ENCODE results near the gene SGCD. TPM values are rescaled to one million over a fixed set of nuclear protein-coding genes. Genes with fewer than 3 reads are reported as not detected.

Gene SGCD
- total and polyA plus RNA-seq, 9 of the 15 experiments (the other 6 are each of a cell fraction or from before 2014, with no cell fraction given), result not detected

DNA sequence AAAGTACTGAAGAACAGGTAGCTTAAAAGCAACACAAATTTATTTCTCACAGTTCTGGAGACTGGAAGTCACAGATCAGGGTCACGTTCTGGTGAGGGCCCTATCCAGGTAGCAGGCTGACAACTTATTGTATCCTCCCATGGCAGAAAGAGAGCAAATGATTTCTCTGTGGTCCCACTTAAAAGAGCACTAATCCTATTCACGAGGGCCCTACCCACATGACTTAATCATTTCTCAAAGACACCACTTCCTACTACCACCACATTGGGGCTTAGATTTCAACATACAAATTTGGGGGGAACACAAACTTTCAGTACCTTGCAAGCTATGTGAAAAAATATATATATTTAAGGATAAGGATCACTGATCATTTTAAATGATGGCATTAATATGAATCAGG is 447.3 kb downstream of the SGCD start:
- WGBS (ENCODE audit: insufficient coverage, low coverage, missing lambda C conversion rate), result 0% methylated on average over 2 of the region's 2 CpGs
- BruUV-seq (replicated peaks), result no TSS peak
- no peak overlapping the region for H3K9ac ChIP-seq (ENCODE audit: insufficient read depth in 1 of 2, low read depth in 2 of 2, low read length in 2 of 2)
- no peak for FAIRE-seq
- no peak overlapping the region for H3K4me3 ChIP-seq
- in situ Hi-C loops (cut with MboI), result no loop called here
- H3K9me1 ChIP-seq (ENCODE audit: control insufficient read depth, insufficient read depth, low read length), result no peaks in the 10 kb centered on the region
- no peak overlapping the region for H3K27ac ChIP-seq (ENCODE audit: extremely low read depth, low read depth, low read length)
- no peak for DNase-seq (ENCODE audit: extremely low read depth in 1 of 4, low spot score in 3 of 4)
- intact Hi-C loops (cut with micrococcal nuclease), result no loop called here
- ATAC-seq, result no peak
- H3K9me3 ChIP-seq (replicated peaks; ENCODE audit: control insufficient read depth, insufficient read depth, low read depth, low read length), result no peaks in the 10 kb centered on the region
- H2AFZ ChIP-seq (ENCODE audit: low read depth, low read length), result no peak overlapping the region
- ChIA-PET POLR2A (no interaction called here), CTCF (ENCODE audit: low intra/inter-chr PET ratio) (no interaction called here)
- H4K20me1 ChIP-seq (replicated peaks; ENCODE audit: control insufficient read depth, insufficient read depth, low read length), result no peaks in the 10 kb centered on the region
- no peaks in the 10 kb centered on the region for H3K36me3 ChIP-seq (ENCODE audit: control insufficient read depth, insufficient read depth, low read length)
- H3K4me2 ChIP-seq (ENCODE audit: insufficient read depth, low read length), result no peak overlapping the region
- H3K79me2 ChIP-seq (ENCODE audit: control insufficient read depth, insufficient read depth, low read length), result no peaks in the 10 kb centered on the region
- H3K27me3 ChIP-seq (ENCODE audit: control insufficient read depth in 2 of 2, insufficient read depth in 2 of 2, low read length in 2 of 2), result no peaks in the 10 kb centered on the region
- no peaks in the 10 kb centered on the region for H3K4me1 ChIP-seq (replicated peaks in 1 of 2; ENCODE audit: control insufficient read depth in 2 of 2, insufficient read depth in 2 of 2, low read length in 2 of 2)
- TF ChIP-seq, protein P1, sequence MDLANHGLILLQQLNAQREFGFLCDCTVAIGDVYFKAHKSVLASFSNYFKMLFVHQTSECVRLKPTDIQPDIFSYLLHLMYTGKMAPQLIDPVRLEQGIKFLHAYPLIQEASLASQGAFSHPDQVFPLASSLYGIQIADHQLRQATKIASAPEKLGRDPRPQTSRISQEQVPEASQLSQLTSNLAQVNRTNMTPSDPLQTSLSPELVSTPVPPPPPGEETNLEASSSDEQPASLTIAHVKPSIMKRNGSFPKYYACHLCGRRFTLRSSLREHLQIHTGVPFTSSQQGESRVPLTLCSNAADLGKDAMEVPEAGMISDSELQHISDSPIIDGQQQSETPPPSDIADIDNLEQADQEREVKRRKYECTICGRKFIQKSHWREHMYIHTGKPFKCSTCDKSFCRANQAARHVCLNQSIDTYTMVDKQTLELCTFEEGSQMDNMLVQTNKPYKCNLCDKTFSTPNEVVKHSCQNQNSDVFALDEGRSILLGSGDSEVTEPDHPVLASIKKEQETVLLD (IDR thresholded peaks at IDR 0.05), result no peak
- TF ChIP-seq ZBTB43 (CRISPR knock-in tag; IDR thresholded peaks at IDR 0.05) (no peak), ZC3H4 (CRISPR knock-in tag; IDR thresholded peaks at IDR 0.05; ENCODE audit: borderline replicate concordance) (no peak), EWSR1 (IDR thresholded peaks at IDR 0.05; ENCODE audit: borderline replicate concordance, low read depth, partially characterized antibody) (no peak), ZNF507 (tag; conservative IDR thresholded peaks at IDR 0.05) (no peak), KHSRP (IDR thresholded peaks at IDR 0.05) (no peak), MAX (CRISPR knock-in tag; IDR thresholded peaks at IDR 0.05) (no peak), MCM7 (IDR thresholded peaks at IDR 0.05) (no peak)
- TF ChIP-seq, protein P2, sequence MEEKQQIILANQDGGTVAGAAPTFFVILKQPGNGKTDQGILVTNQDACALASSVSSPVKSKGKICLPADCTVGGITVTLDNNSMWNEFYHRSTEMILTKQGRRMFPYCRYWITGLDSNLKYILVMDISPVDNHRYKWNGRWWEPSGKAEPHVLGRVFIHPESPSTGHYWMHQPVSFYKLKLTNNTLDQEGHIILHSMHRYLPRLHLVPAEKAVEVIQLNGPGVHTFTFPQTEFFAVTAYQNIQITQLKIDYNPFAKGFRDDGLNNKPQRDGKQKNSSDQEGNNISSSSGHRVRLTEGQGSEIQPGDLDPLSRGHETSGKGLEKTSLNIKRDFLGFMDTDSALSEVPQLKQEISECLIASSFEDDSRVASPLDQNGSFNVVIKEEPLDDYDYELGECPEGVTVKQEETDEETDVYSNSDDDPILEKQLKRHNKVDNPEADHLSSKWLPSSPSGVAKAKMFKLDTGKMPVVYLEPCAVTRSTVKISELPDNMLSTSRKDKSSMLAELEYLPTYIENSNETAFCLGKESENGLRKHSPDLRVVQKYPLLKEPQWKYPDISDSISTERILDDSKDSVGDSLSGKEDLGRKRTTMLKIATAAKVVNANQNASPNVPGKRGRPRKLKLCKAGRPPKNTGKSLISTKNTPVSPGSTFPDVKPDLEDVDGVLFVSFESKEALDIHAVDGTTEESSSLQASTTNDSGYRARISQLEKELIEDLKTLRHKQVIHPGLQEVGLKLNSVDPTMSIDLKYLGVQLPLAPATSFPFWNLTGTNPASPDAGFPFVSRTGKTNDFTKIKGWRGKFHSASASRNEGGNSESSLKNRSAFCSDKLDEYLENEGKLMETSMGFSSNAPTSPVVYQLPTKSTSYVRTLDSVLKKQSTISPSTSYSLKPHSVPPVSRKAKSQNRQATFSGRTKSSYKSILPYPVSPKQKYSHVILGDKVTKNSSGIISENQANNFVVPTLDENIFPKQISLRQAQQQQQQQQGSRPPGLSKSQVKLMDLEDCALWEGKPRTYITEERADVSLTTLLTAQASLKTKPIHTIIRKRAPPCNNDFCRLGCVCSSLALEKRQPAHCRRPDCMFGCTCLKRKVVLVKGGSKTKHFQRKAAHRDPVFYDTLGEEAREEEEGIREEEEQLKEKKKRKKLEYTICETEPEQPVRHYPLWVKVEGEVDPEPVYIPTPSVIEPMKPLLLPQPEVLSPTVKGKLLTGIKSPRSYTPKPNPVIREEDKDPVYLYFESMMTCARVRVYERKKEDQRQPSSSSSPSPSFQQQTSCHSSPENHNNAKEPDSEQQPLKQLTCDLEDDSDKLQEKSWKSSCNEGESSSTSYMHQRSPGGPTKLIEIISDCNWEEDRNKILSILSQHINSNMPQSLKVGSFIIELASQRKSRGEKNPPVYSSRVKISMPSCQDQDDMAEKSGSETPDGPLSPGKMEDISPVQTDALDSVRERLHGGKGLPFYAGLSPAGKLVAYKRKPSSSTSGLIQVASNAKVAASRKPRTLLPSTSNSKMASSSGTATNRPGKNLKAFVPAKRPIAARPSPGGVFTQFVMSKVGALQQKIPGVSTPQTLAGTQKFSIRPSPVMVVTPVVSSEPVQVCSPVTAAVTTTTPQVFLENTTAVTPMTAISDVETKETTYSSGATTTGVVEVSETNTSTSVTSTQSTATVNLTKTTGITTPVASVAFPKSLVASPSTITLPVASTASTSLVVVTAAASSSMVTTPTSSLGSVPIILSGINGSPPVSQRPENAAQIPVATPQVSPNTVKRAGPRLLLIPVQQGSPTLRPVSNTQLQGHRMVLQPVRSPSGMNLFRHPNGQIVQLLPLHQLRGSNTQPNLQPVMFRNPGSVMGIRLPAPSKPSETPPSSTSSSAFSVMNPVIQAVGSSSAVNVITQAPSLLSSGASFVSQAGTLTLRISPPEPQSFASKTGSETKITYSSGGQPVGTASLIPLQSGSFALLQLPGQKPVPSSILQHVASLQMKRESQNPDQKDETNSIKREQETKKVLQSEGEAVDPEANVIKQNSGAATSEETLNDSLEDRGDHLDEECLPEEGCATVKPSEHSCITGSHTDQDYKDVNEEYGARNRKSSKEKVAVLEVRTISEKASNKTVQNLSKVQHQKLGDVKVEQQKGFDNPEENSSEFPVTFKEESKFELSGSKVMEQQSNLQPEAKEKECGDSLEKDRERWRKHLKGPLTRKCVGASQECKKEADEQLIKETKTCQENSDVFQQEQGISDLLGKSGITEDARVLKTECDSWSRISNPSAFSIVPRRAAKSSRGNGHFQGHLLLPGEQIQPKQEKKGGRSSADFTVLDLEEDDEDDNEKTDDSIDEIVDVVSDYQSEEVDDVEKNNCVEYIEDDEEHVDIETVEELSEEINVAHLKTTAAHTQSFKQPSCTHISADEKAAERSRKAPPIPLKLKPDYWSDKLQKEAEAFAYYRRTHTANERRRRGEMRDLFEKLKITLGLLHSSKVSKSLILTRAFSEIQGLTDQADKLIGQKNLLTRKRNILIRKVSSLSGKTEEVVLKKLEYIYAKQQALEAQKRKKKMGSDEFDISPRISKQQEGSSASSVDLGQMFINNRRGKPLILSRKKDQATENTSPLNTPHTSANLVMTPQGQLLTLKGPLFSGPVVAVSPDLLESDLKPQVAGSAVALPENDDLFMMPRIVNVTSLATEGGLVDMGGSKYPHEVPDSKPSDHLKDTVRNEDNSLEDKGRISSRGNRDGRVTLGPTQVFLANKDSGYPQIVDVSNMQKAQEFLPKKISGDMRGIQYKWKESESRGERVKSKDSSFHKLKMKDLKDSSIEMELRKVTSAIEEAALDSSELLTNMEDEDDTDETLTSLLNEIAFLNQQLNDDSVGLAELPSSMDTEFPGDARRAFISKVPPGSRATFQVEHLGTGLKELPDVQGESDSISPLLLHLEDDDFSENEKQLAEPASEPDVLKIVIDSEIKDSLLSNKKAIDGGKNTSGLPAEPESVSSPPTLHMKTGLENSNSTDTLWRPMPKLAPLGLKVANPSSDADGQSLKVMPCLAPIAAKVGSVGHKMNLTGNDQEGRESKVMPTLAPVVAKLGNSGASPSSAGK (IDR thresholded peaks at IDR 0.05), result no peak
